GM21367 (cell line): Measurements from ENCODE around the gene MYL3.
"Not testable (repeated sequence)": the region's sequence is repeated elsewhere in the genome, so short reads cannot be mapped to it uniquely, and the experiment has no call there.

Experiments used
- ATAC-seq: cut with Tn5 transposase; IDR thresholded peaks from one replicate; pipeline ENCODE4 v1.9.1; 2021; ENCODE audit not compliant: unreplicated experiment

Gene MYL3

DNA sequence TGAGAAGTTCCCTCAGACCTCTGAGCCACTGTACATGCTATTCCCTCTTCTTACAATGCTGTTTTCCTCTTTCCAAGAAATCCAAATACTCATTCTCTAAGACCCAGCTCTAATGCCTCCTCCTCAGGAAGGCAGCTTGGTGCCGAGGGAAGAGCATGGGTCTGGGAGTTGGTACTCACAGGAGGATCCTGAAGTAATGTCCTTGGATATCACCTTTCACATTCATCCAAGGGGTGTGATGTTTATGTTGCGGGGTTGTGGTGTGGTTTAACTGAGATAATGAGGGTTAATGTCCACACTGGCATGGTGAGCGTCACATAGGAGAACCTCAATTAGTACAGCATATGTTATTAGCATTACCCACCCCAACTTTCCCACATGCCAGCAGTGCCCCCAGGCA is 31.9 kb downstream of the MYL3 start:
- no peak for ATAC-seq

DNA sequence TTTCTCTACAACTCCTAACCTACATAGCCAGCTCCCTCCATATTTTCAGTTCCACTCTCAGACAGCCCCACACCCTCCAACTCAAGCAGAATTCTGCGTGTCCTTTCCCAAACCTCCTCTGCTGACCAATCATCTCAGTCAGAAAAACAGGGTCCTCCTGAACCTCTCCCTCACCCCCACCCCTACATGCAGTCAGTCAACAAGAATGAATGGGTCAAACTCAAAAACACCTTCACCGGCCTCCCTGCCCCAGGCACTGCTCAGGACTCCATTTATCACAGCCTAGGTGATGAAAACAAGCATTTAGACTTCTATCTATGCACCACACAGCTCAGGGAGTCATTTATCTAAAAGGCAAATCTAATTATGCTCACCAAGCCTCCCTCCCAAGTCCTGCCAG is 32.4 kb downstream of the MYL3 start:
- no peak for ATAC-seq

DNA sequence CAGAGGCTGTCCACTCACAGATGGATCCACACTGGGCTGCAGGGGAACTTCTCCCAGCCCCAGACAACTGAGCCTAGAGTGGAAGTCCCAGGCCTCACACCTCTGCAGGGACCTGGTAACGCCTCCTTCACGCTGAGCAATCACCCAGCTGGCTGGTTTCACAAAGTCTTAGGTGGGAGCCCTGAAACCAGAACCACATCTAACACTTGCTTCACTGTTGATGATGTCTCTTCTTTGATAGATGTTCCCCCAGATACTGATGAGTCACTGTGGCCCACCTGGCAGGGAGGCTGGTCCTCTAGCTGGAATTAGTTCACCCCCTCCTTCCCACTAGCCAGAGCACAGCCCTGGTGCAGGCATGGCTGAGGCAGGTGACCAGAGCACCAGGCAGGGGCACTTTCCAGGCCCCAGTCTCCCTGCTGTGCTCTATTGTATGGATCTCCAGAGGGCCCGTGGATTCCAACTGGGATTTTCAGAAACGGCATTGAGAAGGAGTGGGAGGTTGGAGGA is 33.5 kb downstream of the MYL3 start:
- no peak for ATAC-seq

DNA sequence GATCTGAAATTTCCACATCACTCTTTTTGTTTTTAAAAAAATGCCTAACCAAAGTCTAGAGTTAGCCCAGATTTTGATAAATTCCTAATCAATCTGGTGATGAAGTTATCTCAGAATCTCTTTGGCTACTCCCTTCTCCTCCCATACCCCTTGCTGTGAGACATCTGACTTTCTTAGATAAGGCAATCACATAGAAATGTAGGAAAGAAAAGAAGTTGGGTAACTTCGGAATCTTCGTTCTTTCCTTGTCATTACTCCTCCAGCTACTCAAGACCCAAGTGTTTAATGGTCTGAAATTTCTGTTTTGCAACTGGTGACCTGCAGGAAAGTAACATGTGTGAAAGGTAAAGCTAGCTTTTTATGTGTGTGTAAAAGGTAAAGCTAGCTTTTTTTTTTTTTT is 37.8 kb downstream of the MYL3 start:
- ATAC-seq: no peak

DNA sequence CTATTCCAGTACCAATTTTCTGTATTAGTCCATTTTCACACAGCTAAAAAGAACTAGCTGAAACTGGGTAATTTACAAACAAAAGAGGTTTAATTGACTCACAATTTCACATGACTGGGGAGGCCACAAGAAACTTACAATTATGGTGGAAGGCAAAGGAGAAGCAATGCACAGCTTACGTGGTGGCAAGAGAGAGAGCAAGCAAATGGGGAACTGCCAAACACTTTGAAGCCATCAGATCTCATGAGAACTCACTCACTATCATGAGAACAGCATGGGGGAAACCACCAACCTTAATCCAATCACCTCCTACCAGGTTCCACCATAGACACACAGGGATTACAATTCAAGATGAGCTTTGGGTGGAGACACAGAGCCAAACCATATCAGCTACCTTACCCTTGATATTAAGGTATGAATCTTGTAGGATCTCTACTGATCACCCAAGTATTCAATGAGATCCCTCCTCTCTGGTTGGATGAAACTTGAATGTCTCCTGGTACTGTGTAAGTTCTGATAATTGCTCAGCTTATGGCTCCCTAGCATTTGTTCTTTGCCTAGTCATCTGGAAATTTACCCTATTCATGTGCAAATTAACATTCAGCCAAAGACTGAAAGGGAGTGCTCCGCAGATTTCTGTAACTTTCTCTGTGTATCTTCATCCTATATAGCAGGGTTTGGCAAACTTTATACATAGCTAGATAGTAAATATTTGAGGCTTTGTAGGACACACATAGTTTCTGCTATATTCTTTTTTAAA is 38.9 kb downstream of the MYL3 start:
- no peak for ATAC-seq

DNA sequence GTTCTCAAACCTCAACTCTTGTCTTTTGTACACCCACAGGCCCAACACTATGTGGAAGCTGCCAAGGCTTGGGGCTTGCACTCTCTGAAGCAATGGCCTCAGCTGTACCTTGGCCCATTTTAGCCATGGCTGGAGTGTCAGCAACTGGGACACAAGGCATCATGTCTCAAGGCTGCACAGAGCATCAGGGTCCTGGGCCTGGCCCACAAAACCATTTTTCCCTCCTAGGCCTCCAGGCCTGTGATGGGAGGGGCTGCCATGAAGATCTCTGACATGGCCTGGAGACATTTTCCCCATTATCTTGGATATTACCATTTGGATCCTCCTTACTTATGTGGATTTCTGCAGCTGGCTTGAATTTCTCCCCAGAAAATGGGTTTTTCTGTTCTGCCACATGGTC is 39.9 kb downstream of the MYL3 start:
- not testable (repeated sequence) for ATAC-seq

DNA sequence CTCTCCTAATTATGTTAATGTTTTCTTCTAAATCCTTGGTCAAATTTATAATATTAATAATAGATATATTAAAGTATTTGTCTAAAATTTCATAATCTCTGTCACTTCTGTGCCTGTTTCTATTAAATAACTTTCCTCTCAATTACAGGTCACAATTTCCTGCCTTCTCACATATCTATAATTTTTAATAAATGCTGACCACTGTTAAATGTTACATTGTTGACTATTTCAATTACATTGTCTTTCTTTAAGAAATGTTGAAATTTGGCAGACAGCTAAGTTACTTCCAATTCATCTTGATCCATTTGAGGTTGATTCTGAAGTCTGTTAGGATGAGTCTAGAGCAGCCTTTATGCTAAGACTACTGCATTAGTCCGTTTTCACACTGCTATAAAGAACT is 41.7 kb downstream of the MYL3 start:
- ATAC-seq: no peak

DNA sequence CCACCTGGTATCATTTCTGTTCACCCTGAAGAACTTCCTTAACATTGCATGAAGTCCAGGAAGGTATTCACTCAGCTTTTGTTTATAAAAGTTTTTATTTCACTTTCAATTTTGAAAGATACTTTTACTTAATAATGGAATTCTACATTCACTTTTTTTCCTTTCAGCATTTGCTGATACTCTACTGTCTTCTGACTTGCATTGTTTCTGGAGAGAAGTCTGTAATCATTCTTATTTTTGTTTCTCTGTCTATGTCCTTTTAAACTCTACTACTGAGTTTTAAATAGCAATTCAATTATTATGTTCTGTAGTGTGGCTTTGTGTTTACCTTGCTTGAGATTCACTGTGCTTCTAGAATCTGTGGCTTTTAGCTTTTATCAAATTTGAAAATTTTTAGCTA is 42.4 kb downstream of the MYL3 start:
- ATAC-seq: no peak

DNA sequence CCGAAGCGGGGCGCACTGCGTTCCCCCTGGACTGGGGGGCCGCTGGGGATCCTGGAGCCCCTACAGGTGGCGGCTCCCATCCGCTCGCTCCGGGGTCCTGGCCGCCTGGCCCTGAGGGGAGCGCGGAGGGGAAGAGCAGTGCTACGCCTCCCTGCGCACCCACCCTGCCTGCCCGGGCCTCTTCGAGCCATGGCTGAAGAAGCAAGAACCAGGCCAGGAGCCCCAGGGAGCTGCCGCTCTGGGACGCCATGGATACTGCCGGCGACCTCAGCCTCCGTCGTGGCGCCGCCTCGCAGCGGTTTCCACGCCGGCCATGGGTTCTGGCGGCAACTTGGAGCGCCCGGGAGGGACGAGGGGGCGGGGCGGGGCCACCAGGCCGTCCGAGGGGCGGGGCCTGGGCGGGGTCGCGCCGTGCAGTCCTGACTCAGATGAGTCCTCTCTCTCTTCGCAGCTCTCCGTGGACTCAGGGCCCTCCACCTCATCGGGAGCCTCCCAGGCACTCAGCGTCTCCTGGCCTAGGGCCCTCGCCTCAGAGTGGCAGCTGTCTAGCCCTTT is 50.9 kb downstream of the MYL3 start:
- no peak for ATAC-seq

DNA sequence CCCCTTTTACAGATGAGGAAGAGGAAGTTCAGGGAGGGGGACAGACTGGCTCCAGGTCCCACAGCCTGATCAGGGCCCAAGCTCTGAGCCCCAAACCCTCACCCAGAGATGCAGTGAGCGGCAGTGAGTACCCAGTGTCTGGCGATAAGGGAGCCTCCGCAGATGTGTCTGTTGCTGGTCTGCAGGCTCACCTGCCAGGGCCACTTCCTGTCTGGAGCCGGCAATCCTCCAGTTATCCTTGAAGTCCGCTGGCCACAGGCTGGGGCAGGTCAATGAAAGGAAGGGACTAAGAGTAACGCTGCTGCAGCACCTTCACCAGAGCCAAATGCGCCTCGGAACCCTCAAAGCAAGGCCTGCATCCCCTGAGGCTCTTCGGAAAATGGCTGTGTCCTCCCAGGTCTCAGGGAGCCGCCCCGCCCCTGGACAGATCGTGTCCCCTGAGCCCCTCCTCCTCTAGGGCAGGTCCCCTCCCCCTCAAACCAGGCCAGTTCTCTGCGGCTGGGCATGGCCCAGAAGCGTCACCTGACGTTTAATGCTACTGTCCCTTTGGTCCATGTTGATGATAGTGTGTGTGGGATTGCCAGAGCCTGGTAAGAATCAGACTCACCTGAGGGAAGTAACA is 51.5 kb downstream of the MYL3 start:
- ATAC-seq: no peak

DNA sequence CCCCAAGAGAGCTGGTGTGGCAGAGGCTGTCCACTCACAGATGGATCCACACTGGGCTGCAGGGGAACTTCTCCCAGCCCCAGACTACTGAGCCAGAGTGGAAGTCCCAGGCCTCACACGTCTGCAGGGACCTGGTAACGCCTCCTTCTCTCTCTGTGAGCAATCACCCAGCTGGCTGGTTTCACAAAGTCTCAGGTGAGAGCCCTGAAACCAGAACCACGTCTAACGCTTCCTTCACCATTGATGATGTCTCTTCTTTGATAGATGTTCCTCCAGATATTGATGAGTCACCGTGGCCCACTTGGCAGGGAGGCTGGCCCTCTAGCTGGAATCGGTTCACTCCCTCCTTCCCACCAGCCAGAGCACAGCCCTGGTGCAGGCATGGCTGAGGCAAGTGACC is 54.5 kb downstream of the MYL3 start:
- ATAC-seq: not testable (repeated sequence)
